GM12874 (cell line): Measurements from ENCODE around the gene MUC20.

ENCODE experiments used
- TF ChIP-seq, protein P1 (sequence below): IDR thresholded peaks from 2 replicates; pipeline ENCODE4 v1.5.1; 2011; ENCODE audit warnings: low read depth, mild to moderate bottlenecking, control low read depth, low read length, moderate library complexity; ENCODE audit not compliant: insufficient read depth

Gene MUC20

DNA sequence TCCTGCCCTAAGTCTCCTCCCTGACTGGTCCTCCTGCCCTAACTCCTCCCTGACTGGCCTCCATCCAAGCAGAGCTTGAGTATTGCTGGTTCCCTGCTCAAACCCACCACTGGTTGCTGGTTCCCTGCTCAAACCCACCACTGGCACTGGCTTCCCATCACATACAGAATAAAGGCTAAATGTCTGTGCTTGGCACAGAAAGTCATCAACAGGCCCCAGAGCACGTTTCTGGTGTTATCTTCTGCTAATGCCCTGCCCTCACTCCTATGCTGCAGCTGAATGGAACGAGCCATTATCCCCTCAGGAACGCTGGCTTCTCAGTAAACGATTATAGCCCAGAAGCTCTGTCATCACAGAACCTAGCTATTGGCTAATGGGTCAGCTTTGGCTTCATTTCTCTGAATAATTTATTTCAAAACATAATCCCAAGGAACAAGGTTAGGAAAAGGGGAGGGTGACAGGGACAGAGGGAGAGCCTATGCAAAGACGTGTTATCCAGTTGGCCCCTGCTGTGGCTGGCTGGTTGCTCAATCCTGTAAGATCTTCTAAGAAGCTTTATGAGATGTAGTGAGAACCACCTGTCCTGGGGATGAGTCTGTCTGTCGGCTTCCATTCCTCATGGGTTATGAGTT, 6.3 kb upstream of the MUC20 start:
- TF ChIP-seq, protein P1, sequence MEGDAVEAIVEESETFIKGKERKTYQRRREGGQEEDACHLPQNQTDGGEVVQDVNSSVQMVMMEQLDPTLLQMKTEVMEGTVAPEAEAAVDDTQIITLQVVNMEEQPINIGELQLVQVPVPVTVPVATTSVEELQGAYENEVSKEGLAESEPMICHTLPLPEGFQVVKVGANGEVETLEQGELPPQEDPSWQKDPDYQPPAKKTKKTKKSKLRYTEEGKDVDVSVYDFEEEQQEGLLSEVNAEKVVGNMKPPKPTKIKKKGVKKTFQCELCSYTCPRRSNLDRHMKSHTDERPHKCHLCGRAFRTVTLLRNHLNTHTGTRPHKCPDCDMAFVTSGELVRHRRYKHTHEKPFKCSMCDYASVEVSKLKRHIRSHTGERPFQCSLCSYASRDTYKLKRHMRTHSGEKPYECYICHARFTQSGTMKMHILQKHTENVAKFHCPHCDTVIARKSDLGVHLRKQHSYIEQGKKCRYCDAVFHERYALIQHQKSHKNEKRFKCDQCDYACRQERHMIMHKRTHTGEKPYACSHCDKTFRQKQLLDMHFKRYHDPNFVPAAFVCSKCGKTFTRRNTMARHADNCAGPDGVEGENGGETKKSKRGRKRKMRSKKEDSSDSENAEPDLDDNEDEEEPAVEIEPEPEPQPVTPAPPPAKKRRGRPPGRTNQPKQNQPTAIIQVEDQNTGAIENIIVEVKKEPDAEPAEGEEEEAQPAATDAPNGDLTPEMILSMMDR = no peak

DNA sequence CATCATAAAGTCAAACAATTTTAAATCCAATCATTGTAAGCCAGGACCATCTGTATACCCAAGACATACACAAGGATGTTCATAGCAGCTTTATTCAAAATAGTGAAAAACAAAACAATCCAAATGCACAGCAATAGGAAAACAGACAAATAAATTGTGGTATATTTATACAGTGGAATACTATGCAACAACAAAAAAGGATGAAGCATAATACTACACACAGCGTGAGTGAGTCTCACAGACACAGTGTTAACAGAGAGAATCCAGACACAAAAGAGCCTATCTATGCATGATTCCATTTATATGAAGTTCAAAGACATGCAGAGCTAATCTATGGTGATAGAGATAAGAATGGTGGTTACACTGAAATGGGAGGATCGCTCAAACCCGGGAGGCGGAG, 5.6 kb upstream of the MUC20 start:
- TF ChIP-seq, protein P1 = no peak

DNA sequence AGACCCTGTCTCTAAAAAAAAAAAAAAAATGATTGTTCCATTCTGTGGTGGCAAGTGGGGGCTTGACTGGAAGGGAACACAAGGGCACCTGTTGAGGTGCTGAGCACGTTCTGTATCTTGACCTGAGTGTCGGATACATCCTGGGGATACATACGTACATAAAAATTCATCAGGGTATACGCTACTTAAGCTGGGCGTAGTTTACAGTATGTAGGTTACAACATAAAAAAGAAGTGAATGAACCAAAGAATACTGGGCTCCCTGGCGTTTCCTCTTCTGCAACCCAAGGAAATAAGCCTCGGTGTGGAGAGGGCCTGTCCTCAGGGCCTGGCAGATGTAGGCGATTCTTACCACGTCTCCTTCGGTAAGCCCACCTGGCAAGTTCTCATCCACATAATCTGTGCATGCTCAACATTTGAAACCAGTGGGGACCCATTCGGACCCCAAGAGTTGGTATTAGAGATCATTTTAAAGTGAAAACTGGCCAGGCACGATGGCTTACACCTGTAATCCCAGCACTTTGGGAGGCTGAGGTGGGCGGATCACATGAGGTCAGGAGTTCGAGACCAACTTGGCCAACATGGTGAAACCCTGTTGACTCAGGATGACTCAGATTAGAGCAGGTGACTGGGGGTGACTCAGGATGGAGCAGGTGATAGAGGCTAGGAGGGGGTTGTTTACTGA, 5.1 kb upstream of the MUC20 start:
- TF ChIP-seq, protein P1 = no peak

DNA sequence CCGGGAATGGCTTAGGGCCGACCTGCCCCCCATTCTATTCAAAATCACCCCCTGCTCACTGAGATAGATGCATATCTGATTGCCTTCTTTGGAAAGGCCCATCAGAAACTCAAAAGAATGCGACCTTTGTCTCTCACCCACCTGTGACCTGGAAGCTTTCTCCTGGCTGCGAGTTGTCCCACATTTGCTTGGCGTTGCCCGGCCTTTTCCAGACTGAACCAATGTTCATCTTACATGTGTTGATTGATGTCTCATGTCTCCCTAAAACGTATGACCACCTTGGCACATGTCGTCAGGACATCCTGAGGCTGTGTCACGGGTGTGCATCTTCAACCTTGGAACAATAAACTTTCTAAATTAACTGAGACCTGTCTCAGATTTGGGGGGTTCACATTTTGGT, 3.4 kb upstream of the MUC20 start:
- TF ChIP-seq, protein P1 = no peak

DNA sequence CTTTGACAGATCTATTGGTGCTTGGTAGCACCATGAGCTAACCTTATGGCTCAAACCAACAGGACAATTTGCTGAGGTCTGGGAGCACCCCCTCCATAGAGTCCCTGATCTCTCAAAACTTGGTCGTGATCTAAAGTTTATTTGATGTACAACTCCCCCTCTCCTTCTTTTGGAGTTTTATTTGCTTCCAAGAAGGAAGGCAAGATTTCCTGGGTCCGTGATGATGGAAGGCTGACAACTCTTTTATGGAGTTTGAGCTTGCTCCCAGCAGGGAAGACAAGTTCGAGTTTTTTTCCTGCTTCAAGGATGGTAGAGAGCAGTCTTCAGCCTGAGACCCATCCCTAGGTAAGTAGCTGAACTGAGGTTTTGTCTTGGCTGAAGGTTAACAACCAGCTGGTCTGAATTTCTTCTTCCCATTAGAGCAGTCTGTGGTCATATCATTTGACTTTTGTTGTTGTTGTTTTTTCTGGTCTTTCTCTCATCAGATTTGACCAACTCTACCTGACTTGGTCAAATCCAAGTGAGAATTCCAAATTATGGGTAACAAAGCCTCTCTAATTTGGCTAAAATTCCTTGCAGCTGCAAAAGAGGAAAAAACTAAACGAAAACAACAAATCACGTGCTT, 2.8 kb upstream of the MUC20 start:
- TF ChIP-seq, protein P1 = no peak

DNA sequence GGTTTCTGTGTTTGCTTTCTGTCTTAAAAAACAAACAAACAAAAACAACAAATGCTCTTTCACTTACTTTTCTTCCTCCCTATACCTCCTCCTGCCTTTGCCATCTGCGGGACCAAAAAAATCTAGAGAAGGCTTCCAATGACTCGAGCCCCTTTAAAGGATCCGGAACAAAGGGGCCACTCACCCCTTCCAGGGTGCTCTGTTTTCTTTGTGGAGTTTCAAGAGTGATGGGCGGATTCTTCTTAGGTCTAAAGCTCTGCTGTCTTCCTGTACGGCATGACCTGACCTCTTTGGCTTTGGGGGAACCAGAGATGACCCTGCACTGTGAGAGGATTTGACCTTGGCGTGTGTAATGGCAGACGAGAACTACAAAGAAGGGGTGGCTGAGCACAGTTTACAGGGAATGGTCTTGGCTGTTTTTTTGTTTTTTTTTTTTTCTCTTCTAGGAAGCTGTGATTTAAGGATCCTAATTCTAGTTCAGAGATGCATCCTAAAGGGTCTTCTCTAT, 2.2 kb upstream of the MUC20 start:
- TF ChIP-seq, protein P1 = no peak

DNA sequence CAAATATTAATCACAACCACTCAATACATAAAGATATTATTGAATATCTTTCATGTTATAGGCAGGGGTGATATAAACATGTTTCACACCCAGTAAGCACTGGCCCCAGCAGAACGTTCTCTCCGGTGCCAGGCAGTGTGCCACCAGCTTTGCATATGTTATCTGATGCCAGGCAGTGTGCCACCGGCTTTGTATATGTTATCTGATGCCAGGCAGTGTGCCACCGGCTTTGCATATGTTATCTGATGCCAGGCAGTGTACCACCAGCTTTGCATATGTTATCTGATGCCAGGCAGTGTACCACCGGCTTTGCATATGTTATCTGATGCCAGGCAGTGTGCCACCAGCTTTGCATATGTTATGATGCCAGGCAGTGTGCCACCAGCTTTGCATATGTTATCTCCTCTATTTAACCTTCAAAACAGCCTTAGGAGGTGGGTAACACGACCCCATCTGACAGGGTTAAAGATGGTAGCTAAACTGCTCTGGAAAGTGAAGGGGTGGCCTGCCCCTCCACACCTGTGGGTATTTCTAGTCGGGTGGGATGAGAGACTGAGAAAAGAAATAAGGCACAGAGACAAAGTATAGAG, 6.9 kb downstream of the MUC20 start:
- TF ChIP-seq, protein P1 = no peak
